Epidermal melanocyte (primary cell): ENCODE measurements around the gene PLCH1.

Experiments used
- DNase-seq: peaks from one replicate; pipeline ENCODE4 v3.0.0; 2011; ENCODE audit warnings: low spot score; ENCODE audit not compliant: insufficient read length

PLCH1 gene

DNA sequence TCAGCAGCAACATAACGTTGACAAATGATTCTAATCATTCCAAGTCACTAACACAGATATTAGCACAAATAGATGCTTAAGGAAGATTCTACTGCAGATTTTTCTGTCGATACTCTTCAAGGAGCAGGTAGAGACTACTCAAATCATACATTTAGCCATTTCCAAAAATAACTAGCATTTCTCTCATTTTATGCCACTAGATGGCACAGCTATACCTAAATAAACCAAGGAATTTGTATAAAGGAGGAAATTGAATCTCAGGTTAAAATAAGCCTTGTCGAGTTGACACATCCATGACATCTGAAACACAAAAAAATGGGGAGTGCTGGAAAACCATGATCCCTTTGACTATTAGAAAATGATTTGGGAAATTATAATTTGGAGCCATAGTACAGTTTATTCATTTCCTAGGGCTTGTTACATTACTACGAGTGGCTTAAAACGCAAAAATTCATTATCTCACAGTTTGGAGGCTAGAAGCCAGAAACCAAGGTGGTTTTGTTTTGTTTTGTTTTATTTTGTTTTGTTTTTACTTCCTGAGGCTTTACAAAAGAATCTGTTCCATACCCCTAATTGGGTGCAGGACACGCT lies 391.9 kb downstream of the PLCH1 start:
- DNase-seq, result peak; percentile 58

- no peak for DNase-seq
Observed at GRCh38 chr3:155350571-155350970, 394.3 kb downstream of the PLCH1 start.

DNA sequence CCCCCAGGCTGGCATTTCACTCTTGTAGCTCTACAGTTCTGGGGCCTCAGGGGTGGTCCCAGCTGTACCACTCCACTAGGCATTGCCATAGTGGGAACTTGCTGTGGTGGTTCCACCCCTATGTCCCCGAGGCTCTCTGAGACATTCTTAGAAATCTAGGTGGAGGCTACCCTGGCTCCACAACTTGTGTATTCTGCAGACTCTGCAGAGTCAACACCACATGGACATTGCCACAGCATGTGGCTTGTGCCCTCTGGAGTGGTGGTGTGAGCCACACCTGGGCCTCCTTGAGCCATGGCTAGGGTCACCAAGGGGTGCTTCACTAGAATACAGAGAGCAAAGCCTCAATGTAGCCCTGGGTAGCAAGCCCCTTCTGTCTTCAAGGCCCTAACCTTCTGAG lies 397.0 kb downstream of the PLCH1 start:
- no peak for DNase-seq

GRCh38 chr3:155342344-155342743 lies 402.5 kb downstream of the PLCH1 start:
- no peak for DNase-seq

- DNase-seq, result no peak
Observed at GRCh38 chr3:155339052-155339451, 405.8 kb downstream of the PLCH1 start.

GRCh38 chr3:155335724-155336354 lies 409.0 kb downstream of the PLCH1 start:
- no peak for DNase-seq

DNA sequence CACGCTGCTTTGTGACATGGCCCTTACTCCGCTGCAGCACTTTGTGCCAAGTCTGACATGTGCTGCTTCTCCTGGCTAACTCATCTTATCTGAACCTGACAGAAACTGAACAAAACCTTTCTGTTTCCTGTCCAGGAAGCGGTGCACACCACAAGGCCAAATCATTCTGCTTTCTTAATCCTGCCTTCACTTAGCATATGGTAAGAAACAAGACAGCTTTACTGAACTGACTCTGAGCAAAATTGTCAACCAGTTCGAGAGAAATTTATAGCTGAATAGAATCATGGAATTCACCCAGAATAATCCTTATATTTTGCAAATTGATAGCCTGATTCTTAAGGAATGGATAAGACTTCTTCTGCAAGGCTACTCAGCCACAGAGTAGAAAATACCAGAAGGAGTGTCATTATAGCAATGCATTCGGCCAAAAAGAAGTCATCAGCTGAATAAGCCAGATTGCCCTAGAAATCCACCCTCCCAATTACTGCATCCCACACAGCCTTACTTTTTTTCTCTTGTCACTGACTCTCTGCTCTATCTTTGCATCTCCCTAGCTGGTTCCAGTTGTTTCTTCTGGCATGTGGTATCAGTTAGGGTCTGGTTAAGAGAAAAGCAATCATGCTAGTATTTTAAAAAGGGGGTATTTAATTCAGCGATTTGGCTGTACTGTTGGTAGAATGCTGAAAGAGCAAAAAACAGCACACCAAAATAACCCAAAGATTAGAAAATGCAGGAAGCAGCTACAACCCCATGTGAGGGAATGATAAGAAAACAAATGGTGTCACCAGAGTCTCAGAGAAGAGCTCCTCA lies 409.8 kb downstream of the PLCH1 start:
- no peak for DNase-seq

GRCh38 chr3:155334215-155334913 lies 410.5 kb downstream of the PLCH1 start:
- DNase-seq, result no peak

DNA sequence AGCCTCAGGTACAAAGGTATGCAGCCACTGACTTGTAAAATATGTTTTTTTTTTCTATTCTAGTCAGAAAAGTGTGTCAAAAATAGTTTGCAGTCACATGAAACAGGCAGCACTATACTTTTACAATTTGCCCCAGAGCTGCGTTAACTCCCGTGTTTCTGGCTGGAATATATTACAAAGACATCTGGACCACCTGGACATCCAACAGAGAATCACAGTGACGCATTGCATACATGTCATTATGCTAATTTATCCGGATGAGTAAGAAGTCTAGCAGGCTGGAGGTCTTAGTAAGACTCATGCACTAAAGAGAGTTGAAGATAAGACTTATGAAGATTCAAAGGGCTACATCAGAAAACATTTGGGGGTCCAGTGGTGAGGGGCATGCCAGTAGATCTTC lies 412.2 kb downstream of the PLCH1 start:
- no peak for DNase-seq

GRCh38 chr3:155331078-155331477 lies 413.8 kb downstream of the PLCH1 start:
- no peak for DNase-seq

DNA sequence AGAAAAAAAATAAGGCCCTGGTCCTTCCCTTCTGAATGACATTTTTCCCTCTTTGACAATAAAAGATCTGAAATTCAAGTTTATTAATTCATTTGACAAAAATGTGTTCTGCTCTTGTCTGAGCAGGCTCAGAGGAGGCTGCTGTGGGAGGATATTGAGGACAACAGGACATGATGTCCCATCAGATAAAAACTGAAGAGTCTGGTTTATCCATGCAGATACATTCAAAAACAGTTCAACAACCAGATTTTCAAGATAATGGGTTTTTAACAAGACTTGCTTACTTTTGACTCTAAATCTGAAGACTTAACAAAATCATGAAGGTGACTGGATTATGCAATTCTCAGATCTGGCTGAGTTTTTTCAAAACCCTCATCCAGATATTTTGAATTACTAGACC lies 414.5 kb downstream of the PLCH1 start:
- no peak for DNase-seq

GRCh38 chr3:155329513-155330048 lies 415.3 kb downstream of the PLCH1 start:
- no peak for DNase-seq

- no peak for DNase-seq
Observed at GRCh38 chr3:155327871-155328270, 417.0 kb downstream of the PLCH1 start.

DNA sequence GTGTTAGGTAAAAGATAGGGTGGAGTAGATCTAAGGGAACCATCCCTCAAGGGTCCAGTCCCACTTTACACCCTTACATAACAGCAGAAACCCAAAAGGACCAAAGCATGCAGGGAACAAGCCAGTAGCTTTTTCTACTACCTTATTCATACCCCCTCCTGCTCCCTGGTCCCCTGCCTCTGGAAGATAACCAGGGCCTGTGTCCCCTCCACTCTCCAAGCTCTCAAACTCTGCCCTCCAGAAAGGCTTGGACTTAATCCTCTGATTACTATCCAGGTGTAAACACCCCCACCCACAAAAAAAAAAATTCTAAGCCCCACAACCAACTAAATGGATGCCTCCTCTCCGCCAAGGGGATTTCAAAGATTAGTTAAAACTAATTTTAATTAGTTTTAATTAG lies 417.4 kb downstream of the PLCH1 start:
- DNase-seq, result no peak

- no peak for DNase-seq
Observed at GRCh38 chr3:155326901-155327300, 418.0 kb downstream of the PLCH1 start.

- no peak for DNase-seq
Observed at GRCh38 chr3:155326244-155326643, 418.6 kb downstream of the PLCH1 start.
